Ishikawa (cell line): ENCODE data around the gene PDZD2.

Experiments used
- CEBPB ChIP-seq: IDR thresholded peaks from 2 replicates; pipeline ENCODE4 v1.6.1; 2012
- EGR1 ChIP-seq: IDR thresholded peaks from 2 replicates; pipeline ENCODE4 v1.6.1; 2012
- EP300 ChIP-seq: IDR thresholded peaks from 2 replicates; pipeline ENCODE4 v1.6.1; 2012; ENCODE audit warnings: borderline replicate concordance
- MAX ChIP-seq: IDR thresholded peaks from 2 replicates; pipeline ENCODE4 v1.6.1; 2012

GRCh38 chr5:31598640-31599611, 40.0 kb upstream of the PDZD2 start:
- TF ChIP-seq MAX (no peak), CEBPB (no peak), EP300 (no peak), EGR1 (no peak)
